GM20000 (cell line): ENCODE results near the gene WDR48.
"Not testable (repeated sequence)": the region's sequence is repeated elsewhere in the genome, so short reads cannot be mapped to it uniquely, and the experiment has no call there.

Experiments used
- DNase-seq: peaks from one replicate; pipeline ENCODE4 v3.0.0; 2012; ENCODE audit warnings: low spot score
- CTCF ChIP-seq: IDR thresholded peaks from 2 replicates; pipeline ENCODE4 v1.5.1; 2012; ENCODE audit warnings: mild to moderate bottlenecking, control low read depth; ENCODE audit errors: extremely low read depth, missing control alignments

Gene WDR48

GRCh38 chr3:39038165-39038564, 13.7 kb upstream of the WDR48 start:
- DNase-seq: no peak
- no peak for TF ChIP-seq CTCF

GRCh38 chr3:39050029-39050428, 1.8 kb upstream of the WDR48 start:
- DNase-seq: no peak
- no peak for TF ChIP-seq CTCF

GRCh38 chr3:39052583-39052982, 767 bp downstream of the WDR48 start:
- no peak for DNase-seq

GRCh38 chr3:39053696-39054095, 1.9 kb downstream of the WDR48 start:
- no peak for TF ChIP-seq CTCF
- DNase-seq: no peak

More at GRCh38 chr3:39052583-39052982, 767 bp downstream of the WDR48 start:
- no peak for TF ChIP-seq CTCF

GRCh38 chr3:39056151-39056550, 4.3 kb downstream of the WDR48 start:
- TF ChIP-seq CTCF: no peak
- DNase-seq: no peak

- DNase-seq: not testable (repeated sequence)
Observed at GRCh38 chr3:39061228-39061627, 9.4 kb downstream of the WDR48 start.

- TF ChIP-seq CTCF: no peak
- DNase-seq: no peak
Observed at GRCh38 chr3:39062180-39062579, 10.4 kb downstream of the WDR48 start.

- TF ChIP-seq CTCF: no peak
- DNase-seq: no peak
Observed at GRCh38 chr3:39063143-39063542, 11.3 kb downstream of the WDR48 start.
